NCI-H1105 (cell line): ENCODE data around the gene SLA2.
"Not testable (repeated sequence)": the region's sequence is repeated elsewhere in the genome, so short reads cannot be mapped to it uniquely, and the experiment has no call there.

Experiments
- DNase-seq: peaks from one replicate; lab custom pipeline; 2025; lab: John Stamatoyannopoulos, UW

SLA2 gene, protein sequence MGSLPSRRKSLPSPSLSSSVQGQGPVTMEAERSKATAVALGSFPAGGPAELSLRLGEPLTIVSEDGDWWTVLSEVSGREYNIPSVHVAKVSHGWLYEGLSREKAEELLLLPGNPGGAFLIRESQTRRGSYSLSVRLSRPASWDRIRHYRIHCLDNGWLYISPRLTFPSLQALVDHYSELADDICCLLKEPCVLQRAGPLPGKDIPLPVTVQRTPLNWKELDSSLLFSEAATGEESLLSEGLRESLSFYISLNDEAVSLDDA

DNA sequence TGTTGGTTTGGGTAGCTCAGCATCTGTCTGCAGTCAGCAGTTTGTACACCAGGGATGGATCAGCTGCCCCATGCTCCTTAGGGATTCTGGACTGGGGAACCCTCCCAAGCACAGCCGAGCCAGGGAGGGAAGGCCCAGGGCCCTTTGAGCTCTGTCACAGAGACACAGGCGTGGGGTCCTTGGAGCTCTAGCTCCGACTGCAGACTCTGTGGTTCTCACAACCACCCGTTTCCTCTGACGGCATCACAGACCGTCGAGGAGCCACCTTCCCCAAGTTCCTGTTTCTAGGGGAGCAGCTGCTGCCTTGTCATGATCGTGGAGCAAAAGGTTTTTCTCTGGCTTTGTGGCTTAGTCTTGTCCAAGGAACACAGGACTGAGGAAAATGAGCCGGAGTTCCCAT, at the start of gene SLA2:
TSS of gene SLA2 (minus strand) at position 199 of the 400 bp plus-strand sequence. CDS start 4,861 bp downstream, outside the sequence.
- no peak for DNase-seq

- DNase-seq = not testable (repeated sequence)
Observed at GRCh38 chr20:36695467-36695866, 49.5 kb upstream of the SLA2 start.

GRCh38 chr20:36688630-36689029, 42.6 kb upstream of the SLA2 start:
- no peak for DNase-seq

DNA sequence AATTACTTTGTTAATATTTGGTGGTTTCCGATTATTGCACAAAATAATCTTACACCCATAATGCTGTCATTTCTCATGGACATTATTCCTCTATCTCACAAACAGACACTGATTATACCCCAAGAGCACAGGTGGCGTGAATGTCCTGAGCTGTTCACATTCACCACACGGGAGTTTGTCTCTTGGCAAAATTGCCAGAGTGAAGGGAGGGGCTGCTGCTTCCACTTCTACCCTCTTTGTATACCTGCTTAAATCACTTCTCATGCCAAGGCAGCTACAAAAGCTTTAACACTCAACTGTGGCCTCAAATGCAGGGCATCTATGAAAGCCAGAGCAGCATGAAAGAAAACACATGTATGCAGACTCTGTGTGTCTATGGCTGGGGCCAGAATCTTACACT, 41.9 kb upstream of the SLA2 start:
- DNase-seq = no peak

DNA sequence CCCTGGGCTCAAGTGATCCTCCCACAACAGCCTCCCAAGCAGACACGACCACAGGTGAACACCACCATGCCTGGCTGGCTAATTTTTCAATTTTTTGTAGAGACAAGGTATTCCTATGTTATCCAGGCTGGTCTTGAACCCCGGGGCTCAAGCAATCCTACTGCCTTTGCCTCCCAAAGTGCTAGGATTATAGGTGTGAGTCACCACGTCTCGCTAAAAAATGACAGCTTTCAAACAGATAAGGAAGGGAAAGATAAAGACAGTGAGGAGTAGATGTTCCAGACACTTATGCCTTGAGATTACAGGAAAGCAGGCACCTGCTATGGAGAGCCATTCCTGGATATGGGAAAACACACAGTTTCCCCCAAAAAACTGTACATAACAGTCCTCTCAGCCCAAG, 40.9 kb upstream of the SLA2 start:
- DNase-seq = no peak

DNA sequence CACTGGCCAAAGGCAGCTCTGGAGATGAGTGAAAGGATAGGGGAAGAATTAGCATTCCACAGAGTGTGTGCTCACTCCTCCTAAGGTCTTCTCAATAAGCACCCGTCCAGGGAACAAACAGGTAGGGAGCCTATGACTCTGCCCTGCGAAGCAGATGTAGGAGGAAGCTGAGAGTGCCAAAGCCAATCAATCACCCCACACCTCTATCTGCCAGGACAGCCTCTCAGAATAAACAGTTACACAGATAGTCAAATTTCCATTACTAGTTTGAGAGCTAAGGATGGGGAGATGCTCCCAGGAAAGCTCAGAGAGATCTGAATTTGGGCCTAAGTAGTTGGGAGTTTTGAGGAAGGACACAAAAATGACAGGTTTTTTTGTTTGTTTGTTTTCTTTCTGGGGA, 40.5 kb upstream of the SLA2 start:
- DNase-seq = no peak

DNA sequence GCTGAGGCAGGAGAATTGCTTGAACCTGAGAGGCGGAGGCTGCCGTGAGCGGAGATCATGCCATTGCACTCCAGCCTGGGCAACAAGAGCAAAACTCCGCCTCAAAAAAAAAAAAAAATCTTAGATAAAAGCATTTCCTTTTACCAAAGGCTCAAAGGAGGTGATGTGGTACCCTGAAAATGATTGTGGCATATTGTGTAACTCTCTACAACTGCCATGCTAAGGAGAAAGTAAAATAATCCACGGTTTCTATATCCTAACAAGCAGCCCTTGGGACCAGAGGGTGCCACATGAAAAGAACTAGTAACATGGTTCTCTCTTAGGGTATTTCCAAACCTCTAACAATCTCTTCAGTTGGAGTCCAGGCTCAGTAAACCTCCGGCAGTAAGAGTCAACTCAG, 38.8 kb upstream of the SLA2 start:
- no peak for DNase-seq

DNA sequence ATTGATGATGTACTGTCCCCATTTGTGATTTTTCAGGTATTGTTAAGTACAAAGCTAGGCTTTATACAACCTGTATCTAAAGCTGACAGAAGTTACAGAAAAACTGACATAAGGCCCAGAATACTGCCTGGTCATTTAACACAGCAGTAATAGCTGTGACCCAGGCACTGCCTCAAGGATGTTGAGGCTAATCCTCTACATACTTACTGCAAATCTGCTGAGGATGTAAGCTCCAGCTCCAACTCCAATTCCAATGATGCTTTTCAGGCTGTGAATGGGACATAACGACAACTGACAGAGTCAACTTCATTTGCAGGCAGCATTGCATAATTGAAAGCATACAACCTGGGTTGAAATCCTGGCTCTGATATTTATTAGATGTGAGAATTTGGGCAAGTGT, 36.3 kb upstream of the SLA2 start:
- DNase-seq = no peak

DNA sequence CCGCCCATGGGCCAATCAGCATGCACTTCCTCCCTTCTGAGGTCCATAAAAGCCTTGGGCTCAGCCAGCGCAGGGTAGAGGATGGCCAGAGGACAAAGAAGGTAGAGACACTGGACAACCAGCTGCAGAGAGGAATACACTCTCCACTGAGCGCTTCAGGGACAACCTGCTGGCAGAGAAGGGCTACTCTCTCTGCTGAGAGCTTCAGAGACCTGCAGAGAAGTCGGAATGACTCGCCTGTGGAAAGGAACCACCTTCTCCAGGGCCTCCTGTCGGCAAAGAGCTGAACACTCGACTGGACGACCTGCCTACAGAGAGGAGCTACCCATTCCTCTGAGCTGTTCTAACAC, 31.4 kb upstream of the SLA2 start:
- no peak for DNase-seq

DNA sequence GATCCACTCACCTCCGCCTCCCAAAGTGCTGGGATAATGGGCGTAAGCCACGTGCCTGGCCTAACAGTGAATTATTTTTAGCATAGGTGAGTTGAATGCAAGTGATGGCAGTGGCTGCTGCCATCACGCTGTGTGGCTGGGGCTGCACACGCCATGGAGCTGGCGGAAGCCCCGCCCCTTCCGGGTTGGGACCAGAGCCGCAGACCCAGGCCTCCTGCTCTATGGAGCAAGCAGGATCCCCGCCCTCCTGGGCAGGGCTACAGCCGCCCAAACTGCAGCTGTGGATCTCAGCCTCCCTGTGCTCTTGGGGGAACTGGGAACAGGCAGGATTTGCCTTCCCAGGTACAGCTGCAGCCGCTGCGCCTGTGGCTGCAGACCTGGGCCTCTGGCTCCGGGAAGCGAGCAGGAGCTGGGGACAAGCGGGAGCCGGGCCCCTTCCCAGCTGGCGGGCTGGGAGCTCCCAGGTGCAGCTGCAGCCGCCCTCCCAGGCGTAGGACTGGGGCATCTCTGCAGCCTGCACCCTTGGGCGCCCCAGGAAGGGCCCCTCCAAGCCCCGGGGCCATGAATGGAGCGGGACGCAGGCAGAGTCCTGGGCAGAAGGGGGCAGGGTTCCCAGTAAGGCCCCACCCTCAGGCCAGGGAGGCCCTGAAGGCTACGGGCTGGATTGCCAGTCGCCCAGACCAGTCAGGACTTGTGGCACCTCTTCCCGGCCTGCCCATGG, 30.9 kb upstream of the SLA2 start:
- DNase-seq = no peak

DNA sequence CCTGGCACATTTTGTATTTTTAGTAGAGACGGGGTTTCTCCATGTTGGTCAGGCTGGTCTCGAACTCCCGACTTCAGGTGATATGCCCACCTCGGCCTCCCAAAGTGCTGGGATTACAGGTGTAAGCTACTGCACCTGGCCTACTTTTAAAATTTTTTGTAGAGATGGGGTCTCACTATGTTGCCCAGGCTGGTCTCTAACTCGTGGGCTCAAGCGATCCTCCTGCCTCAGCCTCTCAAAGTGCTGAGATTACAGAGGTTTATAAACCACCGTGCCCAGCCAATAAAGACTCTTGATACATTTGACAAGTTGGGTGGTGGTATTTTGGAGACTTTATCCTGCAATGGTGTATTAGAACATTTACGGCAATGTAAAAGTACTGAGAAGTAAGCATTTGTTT, 29.5 kb upstream of the SLA2 start:
- DNase-seq = not testable (repeated sequence)

GRCh38 chr20:36672991-36673390, 27.0 kb upstream of the SLA2 start:
- DNase-seq = no peak

GRCh38 chr20:36670665-36671357, 24.8 kb upstream of the SLA2 start:
- DNase-seq = no peak

DNA sequence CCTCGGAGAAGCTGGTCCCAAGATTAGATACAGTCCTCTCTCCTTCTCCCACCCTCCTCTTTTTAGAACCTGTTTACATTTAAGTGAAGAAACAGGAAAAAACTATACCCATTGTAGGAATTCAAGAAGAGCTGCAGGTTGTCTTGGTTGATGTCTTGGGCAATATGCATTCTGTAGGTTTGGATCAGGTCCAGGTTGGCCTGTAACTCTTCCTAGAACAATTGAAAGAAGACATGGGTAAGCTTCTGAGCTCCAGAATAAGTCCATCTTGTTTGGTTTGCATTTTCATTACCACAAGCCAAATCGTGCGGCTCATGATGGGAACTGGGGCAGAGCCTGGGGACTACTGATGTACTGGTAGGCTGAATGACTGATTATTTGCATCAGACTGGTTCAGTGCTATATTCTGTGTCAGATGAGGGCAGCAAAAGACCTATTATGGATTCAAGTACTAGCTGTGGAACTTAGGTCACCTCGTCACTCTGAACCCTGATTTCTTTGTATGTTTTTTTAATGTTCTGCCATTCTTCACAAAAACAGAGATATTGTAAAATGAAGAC, 20.3 kb upstream of the SLA2 start:
- DNase-seq = no peak

DNA sequence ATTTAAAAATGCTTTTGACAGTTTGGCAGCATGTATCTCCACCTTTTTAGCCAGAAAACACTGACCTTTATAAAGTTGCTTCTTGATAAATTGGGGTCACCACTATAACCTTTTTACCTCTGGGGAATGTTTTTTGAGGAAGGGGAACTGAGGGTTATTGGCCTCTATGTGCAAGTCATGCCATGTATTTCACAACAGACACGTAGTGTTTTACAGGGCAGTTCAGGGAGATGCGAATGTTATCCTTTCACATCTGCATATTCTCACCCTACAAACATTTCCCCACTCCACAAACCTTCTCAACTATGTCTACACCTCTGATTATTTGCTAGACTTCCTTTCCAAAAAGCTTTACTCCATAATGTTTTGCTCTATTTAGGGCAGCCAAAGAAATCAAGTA, 17.0 kb upstream of the SLA2 start:
- DNase-seq = no peak

DNA sequence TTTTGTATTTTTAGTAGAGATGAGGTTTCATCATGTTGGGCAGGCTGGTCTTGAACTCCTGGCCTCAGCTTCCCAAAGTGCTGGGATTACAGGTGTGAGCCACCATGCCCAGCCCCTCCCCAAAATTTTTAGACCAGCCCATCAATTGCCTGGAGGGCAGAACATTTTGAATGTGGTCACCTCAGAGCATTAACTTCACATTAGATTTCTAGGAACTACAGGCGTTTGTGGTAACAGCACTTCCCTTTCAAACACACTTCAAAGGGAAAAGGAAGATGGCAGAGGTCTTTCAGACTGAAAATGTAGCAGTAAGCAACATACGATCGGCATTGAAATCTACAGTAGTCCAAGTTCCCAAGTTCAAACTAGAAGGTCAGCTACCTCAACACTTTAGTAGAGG, 12.3 kb upstream of the SLA2 start:
- DNase-seq = no peak

DNA sequence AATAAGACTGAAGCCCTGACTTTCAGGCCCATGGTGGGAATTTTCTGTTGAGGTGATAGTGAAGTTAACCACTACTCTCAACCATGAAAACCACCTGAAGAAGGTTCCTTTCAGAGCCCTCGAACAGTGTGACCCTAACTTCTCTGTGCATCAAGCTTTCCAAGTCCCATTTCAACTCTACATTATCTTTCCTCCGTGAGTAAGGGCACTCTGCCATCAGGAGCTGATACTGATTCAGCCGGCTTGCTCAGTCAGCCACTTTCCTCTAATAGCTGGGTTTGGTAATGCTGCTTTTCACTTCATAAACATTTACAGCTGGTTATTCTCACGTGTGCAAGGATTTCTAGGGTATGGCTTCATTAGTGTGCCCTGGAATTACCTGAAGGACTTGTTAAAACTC, 10.7 kb upstream of the SLA2 start:
- DNase-seq = no peak

DNA sequence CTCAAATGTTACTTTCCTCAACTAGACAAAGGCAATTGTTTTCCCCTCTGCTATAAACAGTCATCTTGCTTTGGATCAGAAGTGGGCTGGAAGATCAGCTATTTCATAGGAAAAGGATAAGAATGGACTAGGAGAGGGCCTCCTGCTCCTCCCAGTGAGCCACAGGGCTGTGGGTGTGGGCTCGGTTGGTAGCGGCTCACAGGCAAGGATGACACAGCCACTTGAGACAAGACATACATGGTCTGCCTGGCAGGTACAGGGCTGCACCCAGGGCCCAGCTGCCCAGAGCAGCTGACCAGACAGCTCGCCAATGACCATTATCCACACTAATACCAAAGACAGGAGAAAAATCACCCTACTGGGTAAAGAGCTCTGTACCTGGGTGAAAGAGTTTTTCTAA, 9.0 kb upstream of the SLA2 start:
- DNase-seq = no peak

- no peak for DNase-seq
Observed at GRCh38 chr20:36654506-36654905, 8.5 kb upstream of the SLA2 start.

DNA sequence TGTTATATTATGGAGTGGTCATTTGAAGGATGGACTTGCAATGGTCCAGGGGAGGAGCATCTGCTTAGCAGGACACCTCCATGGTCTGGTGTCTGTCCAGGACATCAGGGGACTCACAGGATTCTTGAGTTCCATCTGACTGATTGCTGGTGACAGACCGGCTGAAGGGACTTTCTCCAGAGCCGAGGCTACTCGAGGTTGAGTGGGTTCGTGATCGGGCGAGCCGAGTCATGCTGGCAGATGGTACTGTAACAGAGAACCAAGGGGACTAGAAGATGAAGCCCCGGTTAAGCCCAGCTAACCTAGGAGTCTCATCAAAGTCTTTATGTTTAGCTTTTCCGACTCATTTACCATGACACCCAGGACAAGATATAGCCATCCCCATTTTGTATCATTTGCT, 7.5 kb upstream of the SLA2 start:
- no peak for DNase-seq

GRCh38 chr20:36647196-36648121, 1.5 kb upstream of the SLA2 start:
- DNase-seq = no peak

- no peak for DNase-seq
Observed at GRCh38 chr20:36646678-36647077, 682 bp upstream of the SLA2 start.
